Measurements from ENCODE around the gene NSA2. TPM values are rescaled to one million over a fixed set of nuclear protein-coding genes. Genes with fewer than 3 reads are reported as not detected.
A peak's percentile ranks its signal among the peaks of the same experiment; 100 is the strongest.

The NSA2 gene
- polyA plus RNA-seq (2013, experiment 1 of 2): 134 TPM
- polyA plus RNA-seq (2013, experiment 2 of 2): 120 TPM

GRCh38 chr5:74766849-74767578 is at the start of gene NSA2, which contains the start of gene GFM2:
Gene NSA2 (plus strand): TSS chr5:74767249. CDS start chr5:74767361, 112 bp downstream.
Gene GFM2 (minus strand): TSS chr5:74767117. CDS start chr5:74763742, 3,375 bp downstream.
- Histone ChIP-seq H3K36me3 (ENCODE audit: control insufficient read depth in 1 of 2, insufficient read depth in 2 of 2, low read depth in 1 of 2, low read length in 2 of 2) (peaks cover 4 to 32% of the 10 kb centered on the region in 2 experiments), H4K8ac (ENCODE audit: low read length) (peak within 1 kb of the TSS; percentile 98)
- under 1% methylated on average over 53 of the region's 54 CpGs for WGBS

GRCh38 chr5:74717596-74717995 is 49.5 kb upstream of the NSA2 start:
- Histone ChIP-seq H3K18ac (ENCODE audit: low read depth in 1 of 2, low read length in 2 of 2) (no peak overlapping the region), H3K4me3 (ENCODE audit: insufficient read depth in 1 of 2, low read depth in 1 of 2, low read length in 2 of 2) (no peak overlapping the region), H4K8ac (ENCODE audit: low read length) (no peak overlapping the region), H3K4me1 (ENCODE audit: control insufficient read depth, insufficient read depth, low read depth, low read length) (no peaks in the 10 kb centered on the region), H2BK12ac (ENCODE audit: low read length in 2 of 2) (no peak overlapping the region), H3K27me3 (ENCODE audit: control insufficient read depth in 1 of 2, insufficient read depth in 1 of 2, low read length in 2 of 2) (no peaks in the 10 kb centered on the region), H3K14ac (ENCODE audit: low read length in 2 of 2) (no peak overlapping the region), H3K4ac (ENCODE audit: low read depth in 1 of 2, low read length in 2 of 2) (no peak overlapping the region), H3K27ac (ENCODE audit: low read length, poor library complexity, severe bottlenecking) (no peak overlapping the region), H2AFZ (ENCODE audit: low read depth, low read length) (no peak overlapping the region), H4K91ac (ENCODE audit: low read length) (no peak overlapping the region), H3K36me3 (ENCODE audit: control insufficient read depth in 1 of 2, insufficient read depth in 2 of 2, low read depth in 1 of 2, low read length in 2 of 2) (peaks cover 2 to 84% of the 10 kb centered on the region in 2 experiments), H2BK5ac (ENCODE audit: low read depth, low read length, poor library complexity, severe bottlenecking) (no peak overlapping the region), H3K23ac (ENCODE audit: low read length in 2 of 2) (no peak overlapping the region), H3K79me1 (replicated peaks; ENCODE audit: low read length, poor library complexity, severe bottlenecking) (peaks cover 3% of the 10 kb centered on the region), H3K9ac (ENCODE audit: low read length) (no peak overlapping the region), H2BK120ac (ENCODE audit: low read depth, low read length) (no peak overlapping the region), H2AK5ac (ENCODE audit: low read length, severe bottlenecking) (no peak overlapping the region), H2BK15ac (ENCODE audit: low read depth, poor library complexity, severe bottlenecking) (no peak overlapping the region), H3K4me2 (ENCODE audit: low read length, poor library complexity, severe bottlenecking) (no peak overlapping the region), H3K9me3 (ENCODE audit: control insufficient read depth, low read length) (no peaks in the 10 kb centered on the region)
- 67% methylated on average over 1 of the region's 1 CpG for WGBS
- no peak for DNase-seq

More at GRCh38 chr5:74766849-74767578, at the start of gene NSA2, which contains the start of gene GFM2:
- H3K4me2 ChIP-seq (ENCODE audit: low read length, poor library complexity, severe bottlenecking): peak within 1 kb of the TSS; percentile 94
- H2BK15ac ChIP-seq (ENCODE audit: low read depth, poor library complexity, severe bottlenecking): peak within 1 kb of the TSS; percentile 78
- DNase-seq: peak; percentile 97
- H3K4me3 ChIP-seq (ENCODE audit: insufficient read depth in 1 of 2, low read depth in 1 of 2, low read length in 2 of 2): peak within 1 kb of the TSS; percentile 95 to 98
- H3K9me3 ChIP-seq (ENCODE audit: control insufficient read depth, low read length): no peaks in the 10 kb centered on the region
- no peak within 1 kb of the TSS for H2BK120ac ChIP-seq (ENCODE audit: low read depth, low read length)
- H3K27me3 ChIP-seq (ENCODE audit: control insufficient read depth in 1 of 2, insufficient read depth in 1 of 2, low read length in 2 of 2): no peaks in the 10 kb centered on the region
- H3K27ac ChIP-seq (ENCODE audit: low read length, poor library complexity, severe bottlenecking): peak within 1 kb of the TSS; percentile 68
- no peak within 1 kb of the TSS for H2BK5ac ChIP-seq (ENCODE audit: low read depth, low read length, poor library complexity, severe bottlenecking)
- H2BK12ac ChIP-seq (ENCODE audit: low read length in 2 of 2): peak within 1 kb of the TSS in 1 of 2 experiments; percentile 10
- H3K9ac ChIP-seq (ENCODE audit: low read length): peak within 1 kb of the TSS; percentile 93
- peak within 1 kb of the TSS; percentile 97 for H2AFZ ChIP-seq (ENCODE audit: low read depth, low read length)
- peak within 1 kb of the TSS; percentile 66 for H4K91ac ChIP-seq (ENCODE audit: low read length)
- peaks cover 15% of the 10 kb centered on the region for H3K79me1 ChIP-seq (replicated peaks; ENCODE audit: low read length, poor library complexity, severe bottlenecking)
- peak within 1 kb of the TSS in 1 of 2 experiments; percentile 98 for H3K14ac ChIP-seq (ENCODE audit: low read length in 2 of 2)
- H3K18ac ChIP-seq (ENCODE audit: low read depth in 1 of 2, low read length in 2 of 2): peak within 1 kb of the TSS; percentile 79 to 95
- peaks cover 9% of the 10 kb centered on the region for H3K4me1 ChIP-seq (ENCODE audit: control insufficient read depth, insufficient read depth, low read depth, low read length)
- peak within 1 kb of the TSS; percentile 16 for H2AK5ac ChIP-seq (ENCODE audit: low read length, severe bottlenecking)
- peak within 1 kb of the TSS in 1 of 2 experiments; percentile 57 for H3K23ac ChIP-seq (ENCODE audit: low read length in 2 of 2)
- H3K4ac ChIP-seq (ENCODE audit: low read depth in 1 of 2, low read length in 2 of 2): peak within 1 kb of the TSS in 1 of 2 experiments; percentile 96

- WGBS: 96% methylated on average over 1 of the region's 1 CpG
- Histone ChIP-seq H3K4me1 (ENCODE audit: control insufficient read depth, insufficient read depth, low read depth, low read length) (no peaks in the 10 kb centered on the region), H2BK15ac (ENCODE audit: low read depth, poor library complexity, severe bottlenecking) (no peak overlapping the region), H3K27ac (ENCODE audit: low read length, poor library complexity, severe bottlenecking) (no peak overlapping the region), H2AFZ (ENCODE audit: low read depth, low read length) (no peak overlapping the region), H4K91ac (ENCODE audit: low read length) (no peak overlapping the region), H2BK5ac (ENCODE audit: low read depth, low read length, poor library complexity, severe bottlenecking) (no peak overlapping the region), H3K36me3 (ENCODE audit: control insufficient read depth in 1 of 2, insufficient read depth in 2 of 2, low read depth in 1 of 2, low read length in 2 of 2) (peaks cover 2 to 96% of the 10 kb centered on the region in 2 experiments), H3K27me3 (ENCODE audit: control insufficient read depth in 1 of 2, insufficient read depth in 1 of 2, low read length in 2 of 2) (no peaks in the 10 kb centered on the region), H4K8ac (ENCODE audit: low read length) (no peak overlapping the region), H3K4me3 (ENCODE audit: insufficient read depth in 1 of 2, low read depth in 1 of 2, low read length in 2 of 2) (no peak overlapping the region), H3K14ac (ENCODE audit: low read length in 2 of 2) (no peak overlapping the region), H2BK120ac (ENCODE audit: low read depth, low read length) (no peak overlapping the region), H3K4ac (ENCODE audit: low read depth in 1 of 2, low read length in 2 of 2) (no peak overlapping the region), H3K9me3 (ENCODE audit: control insufficient read depth, low read length) (no peaks in the 10 kb centered on the region), H3K23ac (ENCODE audit: low read length in 2 of 2) (no peak overlapping the region), H3K79me1 (replicated peaks; ENCODE audit: low read length, poor library complexity, severe bottlenecking) (peaks cover 4% of the 10 kb centered on the region), H2BK12ac (ENCODE audit: low read length in 2 of 2) (no peak overlapping the region), H3K9ac (ENCODE audit: low read length) (no peak overlapping the region), H3K18ac (ENCODE audit: low read depth in 1 of 2, low read length in 2 of 2) (no peak overlapping the region), H3K4me2 (ENCODE audit: low read length, poor library complexity, severe bottlenecking) (no peak overlapping the region), H2AK5ac (ENCODE audit: low read length, severe bottlenecking) (no peak overlapping the region)
- DNase-seq: no peak
Measured at GRCh38 chr5:74722271-74722670, 44.8 kb upstream of the NSA2 start.

- H2AK5ac ChIP-seq (ENCODE audit: low read length, severe bottlenecking): no peak overlapping the region
- no peak overlapping the region for H4K8ac ChIP-seq (ENCODE audit: low read length)
- no peaks in the 10 kb centered on the region for H3K27me3 ChIP-seq (ENCODE audit: control insufficient read depth in 1 of 2, insufficient read depth in 1 of 2, low read length in 2 of 2)
- no peak overlapping the region for H2BK15ac ChIP-seq (ENCODE audit: low read depth, poor library complexity, severe bottlenecking)
- H3K23ac ChIP-seq (ENCODE audit: low read length in 2 of 2): no peak overlapping the region
- H3K4me1 ChIP-seq (ENCODE audit: control insufficient read depth, insufficient read depth, low read depth, low read length): no peaks in the 10 kb centered on the region
- peaks cover 2 to 98% of the 10 kb centered on the region in 2 experiments for H3K36me3 ChIP-seq (ENCODE audit: control insufficient read depth in 1 of 2, insufficient read depth in 2 of 2, low read depth in 1 of 2, low read length in 2 of 2)
- no peak overlapping the region for H3K9ac ChIP-seq (ENCODE audit: low read length)
- H2BK5ac ChIP-seq (ENCODE audit: low read depth, low read length, poor library complexity, severe bottlenecking): no peak overlapping the region
- no peak overlapping the region for H3K18ac ChIP-seq (ENCODE audit: low read depth in 1 of 2, low read length in 2 of 2)
- 95% methylated on average over 1 of the region's 1 CpG for WGBS
- no peak overlapping the region for H3K4ac ChIP-seq (ENCODE audit: low read depth in 1 of 2, low read length in 2 of 2)
- H3K27ac ChIP-seq (ENCODE audit: low read length, poor library complexity, severe bottlenecking): no peak overlapping the region
- DNase-seq: no peak
- H2BK120ac ChIP-seq (ENCODE audit: low read depth, low read length): no peak overlapping the region
- no peak overlapping the region for H2BK12ac ChIP-seq (ENCODE audit: low read length in 2 of 2)
- peaks cover 1% of the 10 kb centered on the region for H3K79me1 ChIP-seq (replicated peaks; ENCODE audit: low read length, poor library complexity, severe bottlenecking)
- H3K4me3 ChIP-seq (ENCODE audit: insufficient read depth in 1 of 2, low read depth in 1 of 2, low read length in 2 of 2): no peak overlapping the region
- no peak overlapping the region for H3K14ac ChIP-seq (ENCODE audit: low read length in 2 of 2)
- no peaks in the 10 kb centered on the region for H3K9me3 ChIP-seq (ENCODE audit: control insufficient read depth, low read length)
- H4K91ac ChIP-seq (ENCODE audit: low read length): no peak overlapping the region
- no peak overlapping the region for H3K4me2 ChIP-seq (ENCODE audit: low read length, poor library complexity, severe bottlenecking)
- no peak overlapping the region for H2AFZ ChIP-seq (ENCODE audit: low read depth, low read length)
Measured at GRCh38 chr5:74725331-74725730, 41.7 kb upstream of the NSA2 start.

All from mesenchymal stem cell (in vitro differentiated cells and primary cell).